ENCODE data around the gene GSG1L2. TPM values are rescaled to one million over a fixed set of nuclear protein-coding genes. Genes with fewer than 3 reads are reported as not detected.

The GSG1L2 gene
- total RNA-seq, 1 experiment from 2014 or later = not detected

GRCh38 chr17:9814337-9814945 lies 7.4 kb downstream of the GSG1L2 start:
- POLR2A ChIA-PET = no interaction called here
- H3K9me3 ChIP-seq (ENCODE audit: control insufficient read depth in 1 of 2, insufficient read depth in 1 of 2, low read depth in 1 of 2, low read length in 2 of 2) = no peaks in the 10 kb centered on the region
- H3K4me2 ChIP-seq (ENCODE audit: low read length) = no peak overlapping the region
- ATAC-seq (no peak), DNase-seq (ENCODE audit: low read depth, low spot score) (no peak)
- no peak overlapping the region for H3K27ac ChIP-seq (ENCODE audit: low read depth, low read length)
- CTCF ChIA-PET = no interaction called here
- H4K20me1 ChIP-seq (ENCODE audit: insufficient read depth) = no peaks in the 10 kb centered on the region
- RAD21 ChIA-PET (ENCODE audit: low non-redundant PET in 1 of 2, low total read pairs in 2 of 2, uncharacterized antibody in 2 of 2, unreplicated experiment in 2 of 2) = no interaction called here
- no peak overlapping the region for H2AFZ ChIP-seq (ENCODE audit: low read depth, low read length, poor library complexity, severe bottlenecking)
- H3K9me2 ChIP-seq (ENCODE audit: insufficient read depth) = no peaks in the 10 kb centered on the region
- no peak overlapping the region for H3K9ac ChIP-seq (ENCODE audit: low read length)
- TF ChIP-seq ZFX (IDR thresholded peaks at IDR 0.05) (no peak), ATF3 (IDR thresholded peaks at IDR 0.05) (no peak)
- intact Hi-C loops (cut with micrococcal nuclease) = no loop called here
- H3K4me3 ChIP-seq (replicated peaks in 1 of 2; ENCODE audit: low read depth in 1 of 2, low read length in 2 of 2) = no peak overlapping the region
- no peaks in the 10 kb centered on the region for H3K36me3 ChIP-seq (ENCODE audit: control insufficient read depth in 1 of 2, insufficient read depth in 2 of 2, low read length in 2 of 2)
- H3K27me3 ChIP-seq (ENCODE audit: insufficient read depth, low read length) = no peaks in the 10 kb centered on the region
- no peaks in the 10 kb centered on the region for H3K79me2 ChIP-seq (ENCODE audit: insufficient read depth, low read length)
- H3K4me1 ChIP-seq (ENCODE audit: control insufficient read depth in 1 of 2, insufficient read depth in 2 of 2, low read length in 2 of 2) = peaks cover 0 to 7% of the 10 kb centered on the region in 2 experiments; a peak in 2 of 4 replicates
- BruUV-seq (replicated peaks) = no TSS peak

DNA sequence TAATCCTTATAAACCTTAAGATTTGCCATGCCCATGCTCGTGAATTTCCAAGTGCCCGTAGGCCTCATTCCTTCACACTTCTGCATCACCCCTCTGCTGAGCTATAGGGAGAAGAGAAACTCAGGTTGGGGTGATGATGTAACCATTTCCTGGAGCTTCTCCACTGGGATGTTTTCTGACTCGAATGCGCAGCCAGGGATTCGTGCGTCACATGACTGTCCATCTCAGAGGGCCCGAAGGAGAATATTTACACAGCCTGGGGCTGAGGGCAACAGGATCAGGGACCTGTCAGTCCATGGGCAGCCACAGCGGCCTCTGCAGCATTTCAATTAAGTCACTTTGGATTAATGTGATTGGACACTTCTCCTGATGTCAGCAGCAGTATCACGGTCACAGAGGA lies 8.7 kb downstream of the GSG1L2 start:
- H3K9ac ChIP-seq (ENCODE audit: low read length) = no peak overlapping the region
- no TSS peak for BruUV-seq (replicated peaks)
- H3K4me1 ChIP-seq (ENCODE audit: control insufficient read depth in 1 of 2, insufficient read depth in 2 of 2, low read length in 2 of 2) = peaks cover 0 to 3% of the 10 kb centered on the region in 2 experiments; a peak in 1 of 4 replicates
- ATAC-seq (no peak), DNase-seq (ENCODE audit: low read depth, low spot score) (no peak)
- H3K4me2 ChIP-seq (ENCODE audit: low read length) = no peak overlapping the region
- RAD21 ChIA-PET (ENCODE audit: low non-redundant PET in 1 of 2, low total read pairs in 2 of 2, uncharacterized antibody in 2 of 2, unreplicated experiment in 2 of 2) = no interaction called here
- no peak overlapping the region for H2AFZ ChIP-seq (ENCODE audit: low read depth, low read length, poor library complexity, severe bottlenecking)
- intact Hi-C loops (cut with micrococcal nuclease) = no loop called here
- H3K9me3 ChIP-seq (ENCODE audit: control insufficient read depth in 1 of 2, insufficient read depth in 1 of 2, low read depth in 1 of 2, low read length in 2 of 2) = no peaks in the 10 kb centered on the region
- no peaks in the 10 kb centered on the region for H3K79me2 ChIP-seq (ENCODE audit: insufficient read depth, low read length)
- POLR2A ChIA-PET = no interaction called here
- no peaks in the 10 kb centered on the region for H3K9me2 ChIP-seq (ENCODE audit: insufficient read depth)
- no peaks in the 10 kb centered on the region for H3K36me3 ChIP-seq (ENCODE audit: control insufficient read depth in 1 of 2, insufficient read depth in 2 of 2, low read length in 2 of 2)
- CTCF ChIA-PET = no interaction called here
- H3K27ac ChIP-seq (ENCODE audit: low read depth, low read length) = no peak overlapping the region
- H3K27me3 ChIP-seq (ENCODE audit: insufficient read depth, low read length) = no peaks in the 10 kb centered on the region
- no peaks in the 10 kb centered on the region for H4K20me1 ChIP-seq (ENCODE audit: insufficient read depth)
- TF ChIP-seq EGR1 (IDR thresholded peaks at IDR 0.05; ENCODE audit: low read depth) = no peak
- no peak for TF ChIP-seq CBX3 (IDR thresholded peaks at IDR 0.05; ENCODE audit: low read depth)
- no peak for TF ChIP-seq TCF7L2 (IDR thresholded peaks at IDR 0.05; ENCODE audit: borderline replicate concordance, extremely low read depth, insufficient read depth, insufficient read length)
- no peak for TF ChIP-seq ZNF274 (IDR thresholded peaks at IDR 0.05; ENCODE audit: low read depth, low read length)
- TF ChIP-seq ATF3 (IDR thresholded peaks at IDR 0.05) = no peak
- no peak for TF ChIP-seq POLR2AphosphoS5 (IDR thresholded peaks at IDR 0.05; ENCODE audit: low read depth, low read length)
- TF ChIP-seq CEBPB (IDR thresholded peaks at IDR 0.05; ENCODE audit: low read depth) = no peak
- H3K4me3 ChIP-seq (replicated peaks in 1 of 2; ENCODE audit: low read depth in 1 of 2, low read length in 2 of 2) = no peak overlapping the region
